A673 (cell line): ENCODE results near the gene LRRC37B.
"Not testable (repeated sequence)": the region's sequence is repeated elsewhere in the genome, so short reads cannot be mapped to it uniquely, and the experiment has no call there.

Experiments
- EZH2 ChIP-seq: fragments of 200-600 bp; sonication (generic); IDR thresholded peaks from 2 replicates; pipeline ENCODE4 v1.6.1; 2017; ENCODE audit warnings: borderline replicate concordance, low read depth, mild to moderate bottlenecking, mixed read lengths, antibody characterized with exemption, low read length; ENCODE audit not compliant: poor library complexity, severe bottlenecking
- TF ChIP-seq, protein P1 (sequence below): fragments of 300-800, 200-600 bp; sonication (generic); conservative IDR thresholded peaks from 2 replicates; pipeline ENCODE4 v1.5.1; 2017; ENCODE audit warnings: low read depth, mild to moderate bottlenecking, antibody characterized with exemption, low read length, moderate library complexity, mixed read lengths

DNA sequence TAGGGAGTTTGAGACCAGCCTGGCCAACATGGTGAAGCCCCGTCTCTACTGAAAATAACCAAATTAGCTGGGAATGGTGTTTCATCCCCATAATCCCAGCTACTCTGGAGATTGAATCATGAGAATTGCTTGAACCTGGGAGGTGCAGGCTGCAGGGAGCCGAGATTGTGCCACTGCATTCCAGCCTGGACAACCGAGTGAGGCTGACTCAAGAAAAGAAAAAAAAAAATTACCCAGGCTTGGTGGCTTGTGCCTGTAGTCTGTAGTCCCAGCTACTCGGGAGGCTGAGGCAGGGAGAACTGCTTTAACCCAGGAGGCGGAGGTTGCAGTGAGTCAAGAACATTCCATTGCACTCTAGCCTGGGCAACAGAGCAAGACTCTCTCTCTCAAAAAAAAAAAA, 36.8 kb upstream of the LRRC37B start:
- TF ChIP-seq, protein P1, sequence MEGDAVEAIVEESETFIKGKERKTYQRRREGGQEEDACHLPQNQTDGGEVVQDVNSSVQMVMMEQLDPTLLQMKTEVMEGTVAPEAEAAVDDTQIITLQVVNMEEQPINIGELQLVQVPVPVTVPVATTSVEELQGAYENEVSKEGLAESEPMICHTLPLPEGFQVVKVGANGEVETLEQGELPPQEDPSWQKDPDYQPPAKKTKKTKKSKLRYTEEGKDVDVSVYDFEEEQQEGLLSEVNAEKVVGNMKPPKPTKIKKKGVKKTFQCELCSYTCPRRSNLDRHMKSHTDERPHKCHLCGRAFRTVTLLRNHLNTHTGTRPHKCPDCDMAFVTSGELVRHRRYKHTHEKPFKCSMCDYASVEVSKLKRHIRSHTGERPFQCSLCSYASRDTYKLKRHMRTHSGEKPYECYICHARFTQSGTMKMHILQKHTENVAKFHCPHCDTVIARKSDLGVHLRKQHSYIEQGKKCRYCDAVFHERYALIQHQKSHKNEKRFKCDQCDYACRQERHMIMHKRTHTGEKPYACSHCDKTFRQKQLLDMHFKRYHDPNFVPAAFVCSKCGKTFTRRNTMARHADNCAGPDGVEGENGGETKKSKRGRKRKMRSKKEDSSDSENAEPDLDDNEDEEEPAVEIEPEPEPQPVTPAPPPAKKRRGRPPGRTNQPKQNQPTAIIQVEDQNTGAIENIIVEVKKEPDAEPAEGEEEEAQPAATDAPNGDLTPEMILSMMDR, result not testable (repeated sequence)
- not testable (repeated sequence) for TF ChIP-seq EZH2
